Measurements from ENCODE around the gene COL4A2. TPM values are rescaled to one million over a fixed set of nuclear protein-coding genes. Genes with fewer than 3 reads are reported as not detected.

Gene COL4A2
- total RNA-seq, 1 donor from 2014 or later, result 332 TPM

- DNase-seq (ENCODE audit: low spot score), result no peak
Measured at GRCh38 chr13:110419381-110419791, 112.3 kb downstream of the COL4A2 start.

- DNase-seq (ENCODE audit: low spot score), result no peak
Measured at GRCh38 chr13:110419946-110420345, 112.9 kb downstream of the COL4A2 start.

GRCh38 chr13:110420626-110421025 is 113.5 kb downstream of the COL4A2 start:
- DNase-seq (ENCODE audit: low spot score), result no peak

- no peak for DNase-seq (ENCODE audit: low spot score)
Measured at GRCh38 chr13:110421061-110421460, 114.0 kb downstream of the COL4A2 start.

- DNase-seq (ENCODE audit: low spot score), result no peak
Measured at GRCh38 chr13:110421696-110422385, 114.8 kb downstream of the COL4A2 start.

DNA sequence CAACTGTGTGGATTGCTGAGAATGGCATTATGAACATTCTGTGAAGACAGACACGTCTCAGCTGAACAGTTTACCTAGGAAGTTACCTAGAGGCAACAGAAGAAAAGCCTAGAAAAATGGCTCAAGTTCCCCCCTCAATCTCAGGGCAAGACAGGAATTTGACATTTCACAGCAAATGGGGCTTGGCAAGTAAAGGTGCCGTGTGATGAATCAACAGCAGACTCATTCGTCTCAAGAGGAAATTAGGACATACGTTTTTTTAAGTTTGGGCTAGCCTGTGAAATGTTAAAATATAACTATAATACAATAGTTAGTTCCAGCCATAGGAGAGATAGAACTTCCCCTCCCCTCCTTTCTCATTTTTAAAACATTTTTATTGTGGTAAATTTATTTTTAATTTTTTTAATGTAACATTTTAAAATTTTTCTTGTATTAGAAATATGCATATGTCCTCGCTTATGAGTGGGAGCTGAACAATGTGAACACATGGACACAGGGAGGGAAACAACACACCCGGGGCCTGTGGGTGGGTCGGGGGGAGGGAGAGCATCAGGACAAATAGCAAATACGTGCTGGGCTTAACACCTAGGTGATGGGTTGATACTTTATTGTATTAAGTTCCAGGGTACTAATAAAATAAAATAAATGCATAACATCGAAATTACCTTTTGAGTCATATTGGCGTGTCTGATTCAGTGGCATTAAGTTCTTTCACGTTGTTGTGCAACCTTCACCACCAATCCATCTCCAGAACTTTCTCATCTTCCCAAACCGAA is 116.0 kb downstream of the COL4A2 start:
- DNase-seq (ENCODE audit: low spot score), result no peak

DNA sequence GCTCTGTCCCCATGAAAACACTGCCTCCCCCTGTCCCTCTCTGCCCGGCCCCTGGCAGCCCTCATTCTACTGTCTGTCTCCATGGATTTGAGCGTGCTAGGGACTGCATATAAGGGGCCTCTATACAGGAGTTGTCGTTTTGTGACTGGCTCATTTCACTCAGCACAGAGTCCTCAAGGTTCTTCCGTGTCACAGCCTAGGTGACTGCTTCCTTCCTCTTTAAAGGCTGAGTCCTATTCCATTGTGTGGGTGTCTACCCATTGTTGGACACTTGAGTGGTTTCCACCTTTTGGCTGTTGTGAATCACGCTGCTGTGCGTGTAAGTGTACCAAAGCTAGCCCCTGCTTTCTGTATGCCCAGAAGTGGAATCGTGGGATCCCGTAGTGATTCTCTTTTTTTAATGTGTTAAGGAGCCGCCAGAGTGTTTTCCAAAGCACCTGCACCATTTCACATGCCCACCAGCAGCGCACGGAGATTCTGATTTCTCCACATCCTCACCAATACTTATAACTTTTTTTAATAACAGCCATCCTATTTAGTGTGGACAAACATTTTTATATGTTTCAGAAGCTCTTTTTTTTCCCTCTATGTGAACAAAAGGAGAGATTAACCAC is 116.7 kb downstream of the COL4A2 start:
- no peak for DNase-seq (ENCODE audit: low spot score)

DNA sequence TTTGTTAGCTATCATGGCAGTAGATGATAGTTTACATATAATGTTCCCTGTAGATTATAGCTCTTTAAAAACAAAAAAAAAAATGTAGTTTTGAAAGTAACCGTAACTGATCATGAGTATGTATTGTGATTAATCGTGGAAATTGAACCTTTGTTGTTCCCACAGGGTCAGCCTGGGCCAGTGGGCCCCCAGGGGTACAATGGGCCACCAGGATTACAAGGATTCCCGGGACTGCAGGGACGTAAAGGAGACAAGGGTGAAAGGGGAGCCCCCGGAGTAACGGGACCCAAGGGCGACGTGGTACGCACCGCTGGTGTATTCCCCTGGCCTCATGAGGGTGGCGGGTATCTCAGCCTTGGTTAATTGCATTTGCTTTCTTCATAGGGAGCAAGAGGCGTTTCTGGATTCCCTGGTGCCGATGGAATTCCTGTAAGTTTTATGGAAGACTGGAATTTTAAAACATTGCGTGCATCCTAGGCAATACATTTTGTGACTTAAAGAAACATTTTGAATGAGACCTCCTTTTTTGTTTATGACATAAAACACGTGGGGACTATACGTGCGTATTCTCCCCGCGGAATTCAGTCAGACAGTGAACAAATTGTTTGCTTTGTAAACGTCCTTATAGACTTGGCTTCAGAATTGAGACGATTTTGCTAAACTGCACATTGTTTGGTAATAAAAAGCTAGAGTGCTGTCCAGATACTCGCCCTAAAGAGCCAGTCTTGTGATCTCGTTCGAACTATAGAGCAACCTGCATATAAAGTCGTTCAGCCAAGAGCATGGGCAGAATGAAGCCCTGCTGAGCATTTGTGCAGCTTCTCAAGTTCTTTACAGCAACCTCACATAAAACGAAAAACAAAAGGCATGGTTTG is 117.7 kb downstream of the COL4A2 start:
- no peak for DNase-seq (ENCODE audit: low spot score)

- DNase-seq (ENCODE audit: low spot score), result no peak
Measured at GRCh38 chr13:110425444-110425780, 118.3 kb downstream of the COL4A2 start.

GRCh38 chr13:110426735-110427134 is 119.7 kb downstream of the COL4A2 start:
- DNase-seq (ENCODE audit: low spot score), result no peak

DNA sequence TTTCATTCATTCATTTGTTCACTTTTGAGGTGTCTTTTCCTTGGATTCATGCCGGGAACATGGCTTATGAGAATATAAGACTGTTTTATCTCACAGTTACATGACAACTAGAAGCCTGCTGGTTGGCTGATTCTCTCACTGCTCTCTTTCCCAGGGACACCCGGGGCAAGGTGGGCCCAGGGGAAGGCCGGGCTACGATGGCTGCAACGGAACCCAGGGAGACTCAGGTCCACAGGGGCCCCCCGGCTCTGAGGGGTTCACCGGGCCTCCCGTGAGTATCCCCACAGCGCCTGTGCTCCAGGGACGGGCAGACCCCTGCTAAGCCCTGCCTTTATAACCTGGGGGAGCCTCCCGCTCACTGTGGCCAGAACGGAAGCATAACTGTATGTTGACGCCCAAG is 121.2 kb downstream of the COL4A2 start:
- DNase-seq (ENCODE audit: low spot score), result no peak

DNA sequence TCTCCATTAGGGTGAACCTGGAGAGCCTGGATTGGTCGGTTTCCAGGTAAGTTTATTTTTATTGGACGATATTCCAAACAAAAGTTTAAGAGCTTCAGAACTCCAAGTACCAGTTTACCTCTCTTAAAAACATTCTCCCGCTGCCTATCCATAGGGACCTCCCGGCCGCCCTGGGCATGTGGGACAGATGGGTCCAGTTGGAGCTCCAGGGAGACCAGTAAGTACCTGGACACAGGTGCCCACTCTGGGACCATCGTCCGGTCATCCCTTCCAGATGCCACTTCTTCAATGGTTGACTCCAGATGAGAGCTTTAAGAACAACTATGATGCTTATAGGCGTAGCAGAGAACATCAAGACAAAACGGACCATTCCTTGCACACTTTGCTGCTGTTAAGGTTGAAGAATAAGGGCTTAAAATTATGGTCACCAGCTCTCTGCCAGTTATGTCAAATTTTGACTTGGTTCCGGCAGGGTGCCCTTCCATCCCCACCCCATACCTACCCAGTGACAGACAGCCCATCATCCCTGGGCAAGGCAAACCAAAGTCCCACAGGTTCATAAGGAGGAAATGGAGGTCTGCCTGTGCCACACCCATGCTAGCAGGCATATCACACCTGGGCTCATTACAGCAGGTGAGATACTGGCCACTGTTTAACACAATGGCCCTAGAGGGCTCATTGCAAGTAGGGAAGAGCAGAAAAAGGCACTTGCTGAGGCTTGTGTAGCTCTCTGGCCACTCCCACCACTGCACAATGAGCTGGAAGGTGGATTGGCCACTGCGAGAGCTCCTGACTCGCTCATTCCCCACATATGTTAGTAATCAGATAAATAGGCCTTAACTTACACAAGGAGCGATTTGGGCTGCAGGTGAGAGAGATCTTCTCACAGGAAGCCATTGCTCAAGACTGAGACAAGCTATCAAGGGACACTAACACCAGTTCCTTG is 123.6 kb downstream of the COL4A2 start:
- no peak for DNase-seq (ENCODE audit: low spot score)

GRCh38 chr13:110431425-110432294 is 124.6 kb downstream of the COL4A2 start:
- peak; percentile 45 for DNase-seq (ENCODE audit: low spot score)

- DNase-seq (ENCODE audit: low spot score), result no peak
Measured at GRCh38 chr13:110432522-110432921, 125.4 kb downstream of the COL4A2 start.

DNA sequence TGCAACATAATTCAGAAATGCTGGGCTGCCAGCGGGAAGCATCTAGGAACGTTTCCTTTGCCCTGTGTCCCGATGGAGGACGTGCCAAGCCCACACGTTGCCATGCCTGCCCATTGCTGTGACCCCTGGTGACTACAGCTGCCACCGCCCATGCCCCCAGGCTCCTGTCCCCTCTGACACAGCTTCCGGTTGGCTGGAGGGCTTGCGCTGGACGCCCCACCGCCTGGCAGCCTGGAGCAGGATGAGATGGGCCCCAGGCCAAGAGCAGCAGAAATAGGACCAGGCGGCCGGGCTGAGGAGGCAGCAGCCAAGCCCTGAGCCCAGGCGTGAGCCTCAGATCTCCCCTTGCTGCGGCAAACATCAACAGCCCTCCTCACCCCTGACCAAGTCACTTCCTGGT is 125.9 kb downstream of the COL4A2 start:
- DNase-seq (ENCODE audit: low spot score), result no peak

DNA sequence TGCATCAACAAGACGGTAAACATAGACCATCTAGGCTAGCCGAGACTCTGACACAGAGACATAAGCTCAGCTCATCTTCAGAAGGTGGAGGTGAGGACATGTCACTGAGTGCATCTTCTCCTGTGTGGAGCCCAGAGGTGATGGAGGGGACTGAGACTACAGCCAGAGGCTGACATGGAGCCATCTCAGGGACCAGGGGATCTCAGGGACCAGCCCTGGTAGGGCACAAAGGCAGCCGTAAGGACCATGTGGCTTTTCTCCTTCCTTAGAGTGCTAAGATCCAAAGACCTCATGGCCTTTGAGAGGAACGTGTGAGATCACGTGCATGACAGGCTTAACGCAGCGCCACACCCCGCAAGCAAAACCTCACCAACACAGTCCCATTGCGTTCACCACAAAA is 127.5 kb downstream of the COL4A2 start:
- DNase-seq (ENCODE audit: low spot score), result no peak

DNA sequence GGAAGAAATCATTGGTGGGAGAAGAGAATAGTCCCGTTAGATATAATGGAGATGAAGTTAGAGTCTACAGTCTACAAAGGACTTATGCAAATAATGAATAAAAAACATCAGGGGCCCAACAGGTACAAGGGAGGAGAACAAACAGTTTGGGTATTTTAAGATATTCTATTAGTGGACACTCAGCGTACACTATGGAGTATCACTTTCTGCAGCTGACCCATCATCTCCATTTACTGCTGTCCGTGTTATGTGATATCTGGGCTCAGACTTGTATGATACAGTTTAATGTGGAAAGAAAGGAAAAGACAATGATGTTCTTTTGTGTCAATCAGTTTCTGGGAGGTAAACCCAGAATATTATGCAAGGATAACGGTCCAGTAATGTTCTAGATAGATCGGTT is 128.2 kb downstream of the COL4A2 start:
- no peak for DNase-seq (ENCODE audit: low spot score)

DNA sequence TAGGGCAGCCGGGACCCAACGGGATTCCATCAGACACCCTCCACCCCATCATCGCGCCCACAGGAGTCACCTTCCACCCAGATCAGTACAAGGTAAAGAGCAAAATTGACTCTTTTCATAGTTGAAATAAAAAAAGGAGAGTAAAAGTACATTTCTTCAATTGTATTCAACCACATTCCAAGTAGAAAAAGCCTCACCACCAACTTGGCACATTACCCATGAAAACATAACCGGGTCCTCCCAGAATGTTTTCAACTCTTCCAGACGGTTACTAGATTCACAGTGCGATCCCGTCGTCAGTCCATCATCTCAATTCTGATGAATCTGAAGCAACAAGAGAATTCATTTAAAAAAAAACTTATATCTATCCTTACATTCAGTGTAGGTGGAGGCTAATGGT is 129.2 kb downstream of the COL4A2 start:
- no peak for DNase-seq (ENCODE audit: low spot score)

- no peak for DNase-seq (ENCODE audit: low spot score)
Measured at GRCh38 chr13:110436786-110437370, 129.8 kb downstream of the COL4A2 start.

DNA sequence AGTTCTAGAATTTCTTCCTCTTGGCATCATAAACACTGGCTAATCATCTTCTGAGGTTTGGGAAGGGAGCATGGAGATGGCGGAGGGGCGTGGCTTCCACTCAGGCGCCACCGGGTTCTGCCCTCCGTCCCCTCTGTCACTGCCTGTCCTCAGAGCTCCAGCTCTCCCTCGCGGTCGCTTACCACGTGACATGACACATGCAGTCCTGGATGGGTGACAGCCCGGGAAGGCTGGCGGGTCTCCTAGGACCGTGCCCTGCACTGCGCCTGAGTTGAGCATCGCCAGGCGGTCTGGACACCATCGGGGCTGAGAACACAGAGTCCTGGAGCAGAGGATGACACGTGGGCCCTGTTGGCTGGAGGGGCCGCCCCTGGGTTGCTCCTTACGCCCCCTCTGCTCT is 131.1 kb downstream of the COL4A2 start:
- no peak for DNase-seq (ENCODE audit: low spot score)
